Gastroesophageal sphincter (tissue), 3 donors: Measurements from ENCODE around the gene PRKCD.

Source experiments
- CTCF ChIP-seq, 4 experiments: fragments of 200-600 bp in 2 of 4; fragments of 450-650 bp in 2 of 4; sonication (generic) in 1 of 4; IDR thresholded peaks; one replicate each; pipeline ENCODE4 v1.5.1; 2017 to 2019; ENCODE audit warnings: antibody characterized with exemption in 4 of 4, mild to moderate bottlenecking in 2 of 4, moderate library complexity in 2 of 4
- EP300 ChIP-seq: sonication (generic); formaldehyde crosslinking; IDR thresholded peaks from one replicate; pipeline ENCODE4 v1.6.1; 2017; ENCODE audit warnings: antibody characterized with exemption, mild to moderate bottlenecking
- POLR2AphosphoS5 ChIP-seq: sonication (generic); formaldehyde crosslinking; IDR thresholded peaks from one replicate; pipeline ENCODE4 v1.6.1; 2017; ENCODE audit warnings: antibody characterized with exemption

- TF ChIP-seq CTCF (IDR thresholded peaks at IDR 0.05) (no peak), EP300 (no peak), POLR2AphosphoS5 (no peak)
These were observed 27.7 kb downstream of the PRKCD start for GRCh38 chr3:53188720-53189119.
